ENCODE data around the gene HIRIP3.

DNA sequence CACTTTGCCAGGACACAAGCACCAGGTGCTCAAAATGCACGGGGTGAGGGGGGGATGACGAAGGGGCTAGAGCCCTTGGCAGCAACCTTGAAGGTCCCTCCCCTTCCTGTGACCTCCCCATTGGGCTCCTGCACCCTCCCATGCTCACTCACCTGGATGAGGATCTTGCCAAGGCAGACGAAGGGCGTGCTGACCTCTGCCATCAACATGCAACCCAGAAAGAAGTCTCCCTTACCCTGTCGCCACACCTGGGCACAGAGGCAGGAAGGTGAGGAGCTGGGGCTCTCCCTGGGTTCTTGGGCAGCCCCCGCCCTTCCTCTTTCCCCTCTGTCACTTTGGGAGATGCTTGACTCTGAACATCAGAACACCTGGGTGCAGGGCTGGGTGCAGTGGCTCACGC lies 30.2 kb upstream of the HIRIP3 start:
- TF ChIP-seq CTCF (IDR thresholded peaks at IDR 0.05; ENCODE audit: low read length) (no peak), EZH2 (optimal IDR thresholded peaks at IDR 0.05; ENCODE audit: low read depth, low read length) (no peak)
